ENCODE results near the gene ANO10.
"Not testable (repeated sequence)": the region's sequence is repeated elsewhere in the genome, so short reads cannot be mapped to it uniquely, and the experiment has no call there.

DNA sequence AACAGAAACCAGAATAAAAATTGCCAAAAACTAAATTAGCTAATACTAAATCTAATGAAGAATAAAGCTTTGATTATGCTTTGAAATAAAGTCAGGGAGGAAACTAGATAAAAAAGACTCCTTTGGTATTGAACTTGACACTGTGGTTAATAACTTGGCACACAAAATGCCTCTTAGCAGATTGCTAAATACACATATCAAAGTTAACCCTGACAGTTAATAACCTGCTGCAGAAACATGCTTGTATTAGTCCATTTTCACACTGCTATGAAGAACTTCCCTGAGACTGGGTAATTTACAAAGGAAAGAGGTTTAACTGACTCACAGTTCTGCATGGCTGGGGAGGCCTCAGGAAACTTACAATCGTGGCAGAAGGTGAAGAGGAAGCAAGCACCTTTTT, 164.8 kb downstream of the ANO10 start:
- TF ChIP-seq POLR2A (IDR thresholded peaks at IDR 0.05) = not testable (repeated sequence)
- TF ChIP-seq, protein P1, sequence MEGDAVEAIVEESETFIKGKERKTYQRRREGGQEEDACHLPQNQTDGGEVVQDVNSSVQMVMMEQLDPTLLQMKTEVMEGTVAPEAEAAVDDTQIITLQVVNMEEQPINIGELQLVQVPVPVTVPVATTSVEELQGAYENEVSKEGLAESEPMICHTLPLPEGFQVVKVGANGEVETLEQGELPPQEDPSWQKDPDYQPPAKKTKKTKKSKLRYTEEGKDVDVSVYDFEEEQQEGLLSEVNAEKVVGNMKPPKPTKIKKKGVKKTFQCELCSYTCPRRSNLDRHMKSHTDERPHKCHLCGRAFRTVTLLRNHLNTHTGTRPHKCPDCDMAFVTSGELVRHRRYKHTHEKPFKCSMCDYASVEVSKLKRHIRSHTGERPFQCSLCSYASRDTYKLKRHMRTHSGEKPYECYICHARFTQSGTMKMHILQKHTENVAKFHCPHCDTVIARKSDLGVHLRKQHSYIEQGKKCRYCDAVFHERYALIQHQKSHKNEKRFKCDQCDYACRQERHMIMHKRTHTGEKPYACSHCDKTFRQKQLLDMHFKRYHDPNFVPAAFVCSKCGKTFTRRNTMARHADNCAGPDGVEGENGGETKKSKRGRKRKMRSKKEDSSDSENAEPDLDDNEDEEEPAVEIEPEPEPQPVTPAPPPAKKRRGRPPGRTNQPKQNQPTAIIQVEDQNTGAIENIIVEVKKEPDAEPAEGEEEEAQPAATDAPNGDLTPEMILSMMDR (IDR thresholded peaks at IDR 0.05) = not testable (repeated sequence)

Data from stomach (tissue), 4 donors.